Endometrial microvascular endothelial cells (primary cell): ENCODE results near the gene SETBP1. TPM values are rescaled to one million over a fixed set of nuclear protein-coding genes. Genes with fewer than 3 reads are reported as not detected.

Source experiments
- in situ Hi-C: cut with HindIII; loops from 2 replicates; pipeline ENCODE4 v1.10.0; 2017; ENCODE audit warnings: low sequenced_read_pairs, low pct_unique_long_range_greater_than_20kb; ENCODE audit errors: inconsistent ontology term
- total RNA-seq: library from RNA; depleted of rRNA; stranded (reverse); fragments of >200 nt; gene quantifications from one replicate; pipeline ENCODE4 v1.2.3, GENCODE V29; 2015; ENCODE audit errors: inconsistent ontology term

Gene SETBP1
- total RNA-seq, 1 donor from 2014 or later, result not detected

- in situ Hi-C loops, result loop anchor here (25.0 kb wide), 1 partner anchor 161 kb away; no protein-coding TSS in a partner anchor
Observed at GRCh38 chr18:44673256-44673880, 7.3 kb upstream of the SETBP1 start.

- in situ Hi-C loops, result no loop called here
Observed at GRCh38 chr18:44677933-44678332, 2.8 kb upstream of the SETBP1 start.

GRCh38 chr18:44678725-44679055, 2.0 kb upstream of the SETBP1 start:
- in situ Hi-C loops, result no loop called here

GRCh38 chr18:44679056-44679913, 1.4 kb upstream of the SETBP1 start:
- in situ Hi-C loops, result no loop called here

- in situ Hi-C loops, result no loop called here
Observed at GRCh38 chr18:44679914-44680272, 795 bp upstream of the SETBP1 start.

- in situ Hi-C loops, result no loop called here
Observed at GRCh38 chr18:44681076-44681970, 635 bp downstream of the SETBP1 start.

GRCh38 chr18:44682201-44682870, 1.6 kb downstream of the SETBP1 start:
- in situ Hi-C loops, result no loop called here

- in situ Hi-C loops, result no loop called here
Observed at GRCh38 chr18:44682871-44683221, 2.2 kb downstream of the SETBP1 start.

GRCh38 chr18:44683556-44683955, 2.9 kb downstream of the SETBP1 start:
- in situ Hi-C loops, result no loop called here

- in situ Hi-C loops, result no loop called here
Observed at GRCh38 chr18:44685296-44685695, 4.6 kb downstream of the SETBP1 start.

- in situ Hi-C loops, result no loop called here
Observed at GRCh38 chr18:44686156-44686555, 5.5 kb downstream of the SETBP1 start.

GRCh38 chr18:44687421-44687820, 6.7 kb downstream of the SETBP1 start:
- in situ Hi-C loops, result no loop called here

- in situ Hi-C loops, result no loop called here
Observed at GRCh38 chr18:44689736-44690135, 9.0 kb downstream of the SETBP1 start.

GRCh38 chr18:44691148-44691925, 10.6 kb downstream of the SETBP1 start:
- in situ Hi-C loops, result no loop called here

- in situ Hi-C loops, result no loop called here
Observed at GRCh38 chr18:44693030-44693784, 12.5 kb downstream of the SETBP1 start.

- in situ Hi-C loops, result no loop called here
Observed at GRCh38 chr18:44695503-44695902, 14.8 kb downstream of the SETBP1 start.

- in situ Hi-C loops, result no loop called here
Observed at GRCh38 chr18:44696892-44697291, 16.2 kb downstream of the SETBP1 start.

GRCh38 chr18:44697315-44697714, 16.6 kb downstream of the SETBP1 start:
- in situ Hi-C loops, result no loop called here
